Epithelial cell of esophagus (primary cell): Measurements from ENCODE around the gene SPEN.
"Not testable (repeated sequence)": the region's sequence is repeated elsewhere in the genome, so short reads cannot be mapped to it uniquely, and the experiment has no call there.

ENCODE experiments used
- DNase-seq: peaks from one replicate; pipeline ENCODE4 v3.0.0; 2010; ENCODE audit warnings: low read depth
- H3K4me3 ChIP-seq: 2 replicates; pipeline ENCODE4 v1.5.1; 2011; ENCODE audit warnings: mild to moderate bottlenecking, low read length, control low read depth
- TF ChIP-seq, protein P1 (sequence below): IDR thresholded peaks from 2 replicates; pipeline ENCODE4 v1.5.1; 2011; ENCODE audit warnings: low read depth, mild to moderate bottlenecking, low read length, control low read depth, inconsistent platforms; ENCODE audit not compliant: insufficient read depth; ENCODE audit errors: missing control alignments

SPEN gene

DNA sequence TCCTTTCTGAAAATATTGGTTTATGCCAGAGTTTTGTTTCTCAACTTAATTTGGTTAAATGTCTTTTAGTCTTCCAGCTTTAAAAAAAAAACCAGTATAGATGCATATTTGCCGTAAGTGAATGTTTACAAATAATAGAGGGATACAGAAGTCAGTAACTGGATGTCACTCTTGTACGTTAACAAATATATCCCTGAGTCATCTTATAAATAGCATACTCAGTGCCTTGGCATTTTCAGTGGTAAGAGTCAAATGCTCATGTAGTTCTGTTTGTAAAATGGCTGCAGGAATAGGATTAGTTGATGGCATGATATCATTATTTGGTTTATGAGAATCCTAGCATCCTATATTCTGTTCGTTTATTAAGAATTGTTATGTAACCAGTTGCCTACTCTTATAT is 55.4 kb downstream of the SPEN start:
- peak; percentile 84 for DNase-seq
- H3K4me3 ChIP-seq: no peak overlapping the region
- TF ChIP-seq, protein P1, sequence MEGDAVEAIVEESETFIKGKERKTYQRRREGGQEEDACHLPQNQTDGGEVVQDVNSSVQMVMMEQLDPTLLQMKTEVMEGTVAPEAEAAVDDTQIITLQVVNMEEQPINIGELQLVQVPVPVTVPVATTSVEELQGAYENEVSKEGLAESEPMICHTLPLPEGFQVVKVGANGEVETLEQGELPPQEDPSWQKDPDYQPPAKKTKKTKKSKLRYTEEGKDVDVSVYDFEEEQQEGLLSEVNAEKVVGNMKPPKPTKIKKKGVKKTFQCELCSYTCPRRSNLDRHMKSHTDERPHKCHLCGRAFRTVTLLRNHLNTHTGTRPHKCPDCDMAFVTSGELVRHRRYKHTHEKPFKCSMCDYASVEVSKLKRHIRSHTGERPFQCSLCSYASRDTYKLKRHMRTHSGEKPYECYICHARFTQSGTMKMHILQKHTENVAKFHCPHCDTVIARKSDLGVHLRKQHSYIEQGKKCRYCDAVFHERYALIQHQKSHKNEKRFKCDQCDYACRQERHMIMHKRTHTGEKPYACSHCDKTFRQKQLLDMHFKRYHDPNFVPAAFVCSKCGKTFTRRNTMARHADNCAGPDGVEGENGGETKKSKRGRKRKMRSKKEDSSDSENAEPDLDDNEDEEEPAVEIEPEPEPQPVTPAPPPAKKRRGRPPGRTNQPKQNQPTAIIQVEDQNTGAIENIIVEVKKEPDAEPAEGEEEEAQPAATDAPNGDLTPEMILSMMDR: no peak

DNA sequence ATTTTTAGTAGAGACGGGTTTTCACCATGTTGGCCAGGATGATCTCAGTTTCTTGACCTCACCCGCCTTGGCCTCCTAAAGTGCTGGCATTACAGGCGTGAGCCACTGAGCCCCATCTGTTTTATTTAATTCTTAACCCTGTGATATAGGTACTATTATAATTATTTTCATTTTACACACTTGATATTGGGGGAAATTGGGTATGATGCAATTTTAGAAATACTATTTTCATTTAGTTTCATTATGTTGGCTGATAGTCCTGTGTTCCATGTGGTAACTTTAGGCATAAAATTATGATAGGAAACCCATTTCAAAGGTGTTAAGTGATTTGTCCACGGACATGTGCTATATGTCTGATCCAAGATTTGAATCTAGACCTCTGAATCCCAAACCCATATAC is 61.1 kb downstream of the SPEN start:
- no peak overlapping the region for H3K4me3 ChIP-seq
- TF ChIP-seq, protein P1: no peak
- DNase-seq: no peak

GRCh38 chr1:15911141-15911540 is 63.6 kb downstream of the SPEN start:
- no peak for DNase-seq

GRCh38 chr1:15911927-15912326 is 64.4 kb downstream of the SPEN start:
- DNase-seq: peak; percentile 75
- TF ChIP-seq, protein P1: no peak
- no peak overlapping the region for H3K4me3 ChIP-seq

More at GRCh38 chr1:15911141-15911540, 63.6 kb downstream of the SPEN start:
- H3K4me3 ChIP-seq: no peak overlapping the region
- TF ChIP-seq, protein P1: no peak

DNA sequence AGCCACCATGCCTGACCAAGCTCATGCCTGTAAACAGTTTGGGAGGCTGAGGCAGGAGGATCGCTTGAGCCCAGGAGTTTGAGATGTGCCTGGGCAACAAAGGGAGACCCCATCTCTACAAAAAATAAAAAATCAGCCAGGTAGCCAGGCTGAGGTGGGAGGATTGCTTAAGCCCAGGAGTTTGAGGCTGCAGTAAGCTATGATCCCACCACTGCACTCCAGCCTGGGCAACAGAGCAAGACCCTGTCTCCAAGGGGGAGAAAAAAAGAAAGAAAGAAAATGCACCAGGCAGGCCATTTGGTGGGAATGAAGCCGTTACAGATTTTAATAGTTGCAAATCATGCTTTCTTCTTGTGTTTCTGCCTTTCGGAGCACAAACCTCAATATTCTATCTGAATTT is 66.1 kb downstream of the SPEN start:
- not testable (repeated sequence) for DNase-seq, H3K4me3 ChIP-seq

- no peak for DNase-seq
- TF ChIP-seq, protein P1: no peak
- H3K4me3 ChIP-seq: no peak overlapping the region
Measured at GRCh38 chr1:15915991-15916390, 68.5 kb downstream of the SPEN start.

DNA sequence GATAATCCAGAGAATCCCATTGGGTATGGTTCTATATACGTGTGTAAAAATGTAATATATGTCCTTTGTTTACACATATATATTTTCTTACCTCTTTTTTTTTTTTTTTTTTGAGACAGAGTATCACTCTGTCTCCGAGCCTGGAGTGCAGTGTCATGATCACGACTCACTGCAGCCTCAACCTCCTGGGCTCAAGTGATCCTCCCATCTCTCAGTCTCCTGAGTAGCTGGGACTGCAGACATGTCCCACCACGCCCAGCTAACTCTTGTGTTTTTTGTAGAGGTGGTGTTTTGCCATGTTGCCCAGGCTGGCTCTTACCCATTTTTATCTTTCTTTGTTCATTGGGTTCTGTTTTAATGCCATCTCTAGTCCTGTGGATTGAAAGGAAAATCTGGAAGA is 68.9 kb downstream of the SPEN start:
- DNase-seq: peak; percentile 61
- no peak overlapping the region for H3K4me3 ChIP-seq
- TF ChIP-seq, protein P1: no peak

DNA sequence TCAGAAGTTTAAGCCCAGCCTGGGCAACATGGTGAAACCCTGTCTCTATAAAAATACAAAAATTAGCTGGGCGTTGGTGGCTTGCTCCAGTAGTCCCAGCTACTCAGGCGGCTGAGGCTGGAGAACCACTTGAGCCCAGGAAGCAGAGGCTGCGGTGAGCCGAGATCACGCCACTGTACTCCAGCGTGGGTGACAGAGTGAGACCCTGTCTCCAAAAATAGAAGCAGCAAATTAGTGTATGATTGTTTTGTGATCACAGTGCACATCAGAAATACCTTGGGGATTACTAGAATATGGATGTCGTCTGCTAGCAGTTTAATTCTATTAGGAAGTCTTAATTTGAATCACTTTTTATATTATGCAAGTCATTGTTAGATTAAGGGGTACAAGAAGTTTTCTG is 69.4 kb downstream of the SPEN start:
- H3K4me3 ChIP-seq: no peak overlapping the region
- no peak for DNase-seq
- TF ChIP-seq, protein P1: no peak
